IPS-NIHi7 (cell line): ENCODE results near the gene SOBP.

Experiments used
- DNase-seq: peaks from one replicate; pipeline ENCODE4 v3.0.0; 2012; ENCODE audit warnings: mixed read lengths; ENCODE audit errors: extremely low spot score

Gene SOBP

DNA sequence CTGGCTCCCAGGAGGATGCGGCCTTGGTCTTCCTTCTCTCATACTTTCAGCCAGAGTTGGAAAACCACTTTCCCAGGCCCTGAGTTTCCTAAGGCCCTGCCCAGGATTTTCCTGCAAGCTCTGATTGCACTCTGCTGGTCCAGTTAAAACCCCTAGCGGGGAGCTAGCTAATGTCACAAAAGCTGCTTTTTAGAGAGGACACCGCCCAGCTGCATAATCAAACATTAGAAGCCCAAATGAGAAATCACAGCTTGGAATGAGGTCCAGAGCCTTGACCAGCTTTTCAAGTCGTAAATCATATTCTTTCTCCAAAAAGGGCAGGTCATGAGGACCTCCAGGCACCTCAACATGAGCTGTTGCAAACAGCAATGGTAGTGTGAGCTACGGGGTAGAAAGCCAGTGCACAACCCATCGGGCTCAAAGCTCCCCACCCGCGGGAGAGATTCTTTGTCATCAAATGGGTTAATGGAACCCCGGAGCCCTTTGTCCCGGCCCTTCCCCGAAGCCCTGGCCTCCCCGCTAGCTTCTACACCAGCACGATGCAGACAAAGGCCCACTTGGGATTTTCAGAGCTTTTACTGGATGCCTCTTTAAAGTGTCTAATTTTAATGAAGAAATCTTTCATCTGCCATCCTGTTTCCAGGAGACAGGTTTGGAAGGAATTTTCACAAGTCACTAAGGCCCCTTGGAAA lies 200.2 kb downstream of the SOBP start:
- DNase-seq = no peak

GRCh38 chr6:107690643-107691061 lies 200.7 kb downstream of the SOBP start:
- DNase-seq = no peak

DNA sequence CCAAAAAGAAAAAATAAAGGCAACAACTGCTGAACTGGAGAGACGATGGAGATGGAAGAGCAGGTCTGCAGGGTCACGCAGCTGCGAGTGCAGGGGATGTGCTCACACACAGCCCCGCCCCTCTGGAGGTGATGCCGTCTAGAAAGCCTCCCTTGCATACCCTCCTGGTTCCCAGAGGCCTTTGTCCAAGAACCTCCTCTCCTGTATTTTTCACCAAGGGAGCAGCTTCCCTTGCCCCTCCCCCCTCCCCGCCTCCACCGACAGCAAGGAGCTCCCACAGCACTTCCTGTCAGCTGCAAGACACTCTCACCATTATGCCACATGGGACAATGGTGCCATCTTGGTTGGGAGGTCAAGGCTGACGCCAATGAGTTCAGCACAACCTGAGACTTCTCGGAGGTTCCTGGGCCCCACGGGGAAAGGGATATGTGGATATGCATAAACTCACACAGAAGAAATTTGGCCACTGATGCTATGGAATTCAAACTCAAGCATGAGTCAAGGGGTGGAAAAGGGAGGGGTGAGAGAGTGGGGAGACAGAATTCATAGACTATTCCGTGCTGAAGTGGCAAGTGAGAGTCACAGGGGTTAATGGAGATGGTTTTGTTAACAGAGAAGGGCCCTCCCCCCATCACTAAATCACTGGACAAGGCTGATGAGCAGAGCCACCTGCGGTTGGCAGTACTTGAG lies 201.3 kb downstream of the SOBP start:
- no peak for DNase-seq

DNA sequence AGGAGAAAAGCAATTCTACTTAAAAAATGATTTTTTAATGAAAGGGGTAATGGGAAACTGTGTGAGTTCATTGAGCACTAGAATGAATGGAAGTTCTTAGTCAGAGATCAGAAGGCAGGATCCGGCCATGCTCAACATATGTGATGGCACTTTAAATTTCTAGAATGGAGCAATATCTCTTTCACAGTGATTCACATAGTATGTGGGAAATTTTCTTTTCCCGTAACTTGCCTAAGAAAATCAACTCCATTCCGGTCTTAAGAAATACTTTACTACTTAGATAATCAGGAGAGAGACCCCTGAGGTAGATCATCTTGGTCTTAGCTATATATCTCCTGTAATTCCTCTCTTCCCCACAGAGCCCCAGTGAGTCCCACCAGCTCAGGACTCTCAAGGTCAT lies 202.4 kb downstream of the SOBP start:
- DNase-seq = no peak

GRCh38 chr6:107695061-107695720 lies 205.3 kb downstream of the SOBP start:
- DNase-seq = no peak

GRCh38 chr6:107697682-107698081 lies 207.8 kb downstream of the SOBP start:
- no peak for DNase-seq

DNA sequence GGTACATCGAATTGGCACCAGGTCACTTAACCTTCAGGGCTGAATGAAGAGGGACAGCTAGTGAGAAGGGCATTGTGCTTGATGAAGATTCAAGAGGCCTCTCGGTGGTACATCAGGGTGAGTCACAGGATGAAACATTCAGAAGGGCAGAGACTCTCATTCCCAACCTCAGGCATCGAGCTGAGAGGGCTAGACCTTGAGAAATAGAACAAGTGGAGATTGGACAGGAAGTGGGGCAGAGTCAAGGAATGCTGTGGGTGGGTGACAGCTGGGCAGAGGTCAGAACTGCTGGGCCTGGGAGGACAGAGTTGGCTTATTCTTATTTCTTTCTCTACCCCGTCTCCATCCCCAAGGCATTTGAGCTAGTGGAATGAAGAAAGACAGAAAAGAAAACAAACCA lies 208.2 kb downstream of the SOBP start:
- DNase-seq = no peak

DNA sequence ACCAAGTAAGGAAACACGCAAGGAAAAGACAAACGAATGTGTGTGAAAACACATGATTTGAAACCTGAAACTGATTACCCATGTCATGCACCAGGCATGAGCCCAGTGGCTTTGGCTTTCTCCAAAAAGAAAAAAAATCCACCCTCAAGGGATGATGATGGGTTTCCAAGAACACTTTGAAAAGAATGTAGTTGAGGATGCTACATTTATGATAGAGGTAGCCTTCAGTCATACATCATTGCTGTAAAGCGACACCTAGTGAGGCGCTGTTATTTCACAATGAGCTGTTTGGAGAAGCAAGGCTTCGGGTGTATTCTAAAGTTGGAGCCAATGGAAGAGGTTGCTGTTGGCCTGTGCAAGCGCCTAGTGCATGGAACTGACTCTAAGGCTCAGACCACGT lies 209.3 kb downstream of the SOBP start:
- DNase-seq = no peak

DNA sequence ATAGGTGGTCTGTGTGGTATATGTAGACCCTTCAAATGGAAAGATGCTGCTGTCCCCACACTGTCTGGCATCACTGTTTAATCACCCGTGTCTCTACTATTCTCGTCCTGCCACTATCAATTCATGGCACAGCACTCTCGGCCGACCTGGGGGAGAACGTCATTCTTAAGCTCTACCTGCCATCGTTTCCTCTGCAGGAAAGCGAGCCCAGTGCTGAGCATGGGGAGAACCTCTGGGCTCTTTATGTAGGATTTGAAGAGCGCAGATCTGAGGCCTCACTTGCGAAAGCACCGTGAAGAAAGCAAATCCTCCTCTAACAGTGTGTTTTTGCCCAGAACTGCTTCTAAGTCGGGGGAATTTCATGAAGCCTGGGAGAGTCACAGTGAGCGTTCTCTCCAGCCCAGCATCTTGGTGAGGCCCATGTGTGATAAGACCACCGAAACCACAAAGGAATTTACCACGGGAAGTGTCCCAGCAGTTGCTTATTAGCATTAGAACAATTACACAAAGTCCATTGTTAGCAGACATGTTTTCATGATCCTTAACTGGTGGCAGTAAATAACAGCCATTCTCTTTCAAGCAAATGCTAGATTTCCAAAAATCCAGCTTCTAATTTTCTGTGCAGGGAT lies 209.9 kb downstream of the SOBP start:
- no peak for DNase-seq

GRCh38 chr6:107703606-107704005 lies 213.7 kb downstream of the SOBP start:
- no peak for DNase-seq

DNA sequence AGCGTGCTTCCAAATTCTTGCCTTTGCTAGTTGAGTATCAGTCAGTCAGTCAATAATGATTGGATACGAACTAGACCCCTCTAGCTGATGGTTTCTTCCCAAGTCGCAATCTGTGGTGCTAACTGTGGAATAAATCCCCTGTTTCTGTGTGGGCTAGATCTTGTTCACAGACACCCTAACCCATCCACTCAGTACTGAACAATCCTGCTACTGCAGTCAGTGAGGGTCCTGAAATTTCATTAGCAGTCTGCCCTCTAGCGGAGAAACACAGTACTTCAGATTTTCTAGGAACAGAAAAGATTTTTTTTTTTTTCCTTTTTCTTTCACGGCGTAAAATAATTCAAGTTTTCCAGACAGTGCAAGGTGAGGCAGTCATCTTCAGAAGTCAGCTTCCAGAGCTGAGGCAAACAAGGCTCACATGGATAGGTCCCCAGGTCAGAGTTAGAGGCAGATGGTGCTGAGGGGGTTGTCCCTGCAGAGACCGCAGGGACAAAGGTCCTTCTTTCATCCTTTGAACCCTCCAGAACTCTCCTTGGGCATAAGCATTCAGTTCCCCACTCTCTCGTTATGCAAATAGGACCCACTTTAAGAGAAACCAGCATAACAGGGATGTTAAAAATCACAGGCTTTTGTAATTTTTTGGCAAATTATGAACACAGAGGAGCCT lies 214.6 kb downstream of the SOBP start:
- peak; percentile 65 for DNase-seq

DNA sequence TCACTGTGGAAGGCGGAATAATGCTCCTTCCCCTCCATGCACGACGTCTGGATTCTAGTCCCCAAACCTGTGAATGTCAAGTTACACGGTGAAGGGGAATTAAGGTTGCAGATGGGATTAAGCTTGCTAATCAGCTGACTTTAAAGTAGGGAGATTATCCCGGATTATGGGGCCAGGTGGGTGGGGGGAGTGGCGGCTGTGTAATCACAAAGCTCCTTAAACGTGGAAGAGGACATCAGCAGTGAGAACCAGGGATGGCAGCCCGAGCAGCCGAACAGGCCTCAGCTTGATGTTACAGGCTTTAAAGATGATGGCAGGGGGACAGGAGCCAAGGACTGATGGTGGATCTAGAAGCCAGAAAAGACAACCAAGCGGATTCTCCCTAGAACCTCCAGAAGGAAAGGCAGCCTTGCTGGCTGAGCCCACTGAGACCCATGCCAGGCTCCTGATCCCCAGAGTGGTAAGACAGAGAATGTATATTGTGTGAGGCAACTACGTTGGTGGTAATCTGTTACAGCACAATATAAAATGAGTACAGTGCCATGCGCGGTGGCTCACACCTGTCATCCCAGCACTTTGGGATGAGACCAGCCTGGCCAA lies 216.7 kb downstream of the SOBP start:
- DNase-seq = no peak

- no peak for DNase-seq
Measured at GRCh38 chr6:107707346-107708275, 217.7 kb downstream of the SOBP start.

- DNase-seq = no peak
Measured at GRCh38 chr6:107708435-107708834, 218.5 kb downstream of the SOBP start.

DNA sequence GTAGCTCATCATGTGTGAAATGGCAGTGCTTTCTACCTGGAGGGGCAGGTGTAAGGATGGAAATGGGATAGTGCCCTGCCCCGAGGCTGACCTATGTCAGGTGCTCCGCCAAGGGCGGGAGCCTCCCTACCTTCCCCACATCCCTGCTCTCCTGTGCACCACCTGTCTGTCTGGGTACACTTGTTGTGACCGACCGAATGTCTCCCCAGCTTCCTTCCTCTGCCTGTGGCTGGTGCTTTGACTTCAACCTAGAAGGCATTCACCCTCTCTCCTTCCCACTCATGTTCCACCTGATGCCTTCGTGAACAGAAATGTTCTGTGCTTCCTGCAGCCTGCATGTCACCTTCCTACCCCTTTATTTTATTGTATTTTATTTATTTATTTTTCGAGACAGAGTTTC lies 219.4 kb downstream of the SOBP start:
- no peak for DNase-seq
